Hematopoietic multipotent progenitor cell (in vitro differentiated cells): ENCODE results near the gene THOP1. TPM values are rescaled to one million over a fixed set of nuclear protein-coding genes. Genes with fewer than 3 reads are reported as not detected.

ENCODE experiments used
- DNase-seq, 3 donors: peaks; one replicate each; pipeline ENCODE4 v3.0.0-alpha.2; 2011 to 2015; ENCODE audit warnings: low read depth in 2 of 3, low spot score in 2 of 3
- total RNA-seq: library from RNA; depleted of rRNA; stranded (reverse); fragments of >200 nt; gene quantifications from one replicate; pipeline ENCODE4 v1.2.3, GENCODE V29; 2012

Gene THOP1
- total RNA-seq, 1 donor: 102 TPM

DNA sequence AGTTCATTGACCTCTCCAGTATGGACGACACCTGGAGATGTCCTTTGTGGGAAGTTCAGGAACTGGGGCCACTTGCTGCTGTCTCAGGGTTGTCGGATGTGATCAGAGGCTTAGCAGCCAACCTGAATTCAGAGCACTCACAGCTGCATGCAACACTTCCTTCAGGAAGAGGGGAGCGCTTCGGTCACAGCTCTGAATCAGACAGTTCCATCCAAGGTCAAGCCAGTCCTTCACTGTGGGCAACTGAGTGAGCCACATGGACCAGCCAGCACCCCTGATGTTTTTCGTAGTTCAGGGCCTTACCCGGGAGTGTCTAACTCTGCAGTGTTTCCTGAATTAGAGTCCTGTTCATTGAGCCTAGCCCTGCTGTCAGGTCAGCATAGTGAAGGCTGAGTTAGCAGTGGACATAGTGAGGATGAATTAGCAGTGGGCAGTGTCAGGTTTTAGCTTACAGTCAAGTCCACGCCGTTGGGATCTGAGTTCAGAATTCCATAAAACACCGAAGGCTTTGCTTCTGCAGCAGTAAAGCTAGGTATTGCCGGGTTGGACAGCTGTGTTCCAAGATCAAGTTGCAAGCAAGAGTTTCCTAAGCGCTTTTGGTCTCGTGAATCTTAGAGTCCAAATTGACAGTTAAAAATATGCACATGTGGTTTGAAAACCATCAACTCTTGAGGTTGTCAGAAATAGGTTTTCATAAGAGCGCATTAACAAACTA, 61.0 kb downstream of the THOP1 start:
- DNase-seq: no peak

DNA sequence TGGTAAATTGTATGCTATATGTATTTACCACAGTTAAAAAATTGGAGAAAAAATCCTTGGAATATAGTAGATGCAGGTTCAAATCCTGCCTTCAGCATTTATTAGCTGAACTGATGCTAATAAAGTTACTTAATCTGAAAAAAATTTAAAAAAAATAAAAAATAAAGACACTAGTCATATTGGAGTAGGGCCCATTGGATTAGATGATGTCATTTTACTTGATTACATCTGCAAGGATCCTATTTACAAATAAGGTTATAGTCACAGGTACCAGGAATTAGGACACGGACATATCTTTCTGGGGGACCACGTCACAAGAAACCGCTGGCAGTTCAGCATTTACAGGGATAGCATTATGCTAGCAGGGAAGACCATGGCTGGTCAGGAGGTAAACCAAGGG, 62.2 kb downstream of the THOP1 start:
- DNase-seq: no peak

DNA sequence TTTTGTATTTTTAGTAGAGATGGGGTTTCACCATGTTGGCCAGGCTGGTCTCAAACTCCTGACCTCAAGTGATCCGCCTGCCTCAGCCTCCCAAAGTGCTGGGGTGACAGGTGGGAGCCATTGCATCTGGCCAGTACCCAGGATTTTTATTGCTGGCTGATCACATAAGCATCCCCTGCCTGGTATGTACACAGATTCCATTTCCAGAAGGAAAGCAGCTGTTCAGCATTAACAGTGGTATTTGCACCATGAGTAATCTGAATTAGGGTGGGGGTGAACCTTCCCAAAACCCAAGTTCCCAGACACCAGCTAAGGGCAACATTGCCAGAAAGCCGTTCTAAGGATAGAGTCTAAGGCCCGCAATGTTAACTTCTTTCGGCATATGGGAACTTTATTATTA, 63.3 kb downstream of the THOP1 start:
- no peak for DNase-seq

DNA sequence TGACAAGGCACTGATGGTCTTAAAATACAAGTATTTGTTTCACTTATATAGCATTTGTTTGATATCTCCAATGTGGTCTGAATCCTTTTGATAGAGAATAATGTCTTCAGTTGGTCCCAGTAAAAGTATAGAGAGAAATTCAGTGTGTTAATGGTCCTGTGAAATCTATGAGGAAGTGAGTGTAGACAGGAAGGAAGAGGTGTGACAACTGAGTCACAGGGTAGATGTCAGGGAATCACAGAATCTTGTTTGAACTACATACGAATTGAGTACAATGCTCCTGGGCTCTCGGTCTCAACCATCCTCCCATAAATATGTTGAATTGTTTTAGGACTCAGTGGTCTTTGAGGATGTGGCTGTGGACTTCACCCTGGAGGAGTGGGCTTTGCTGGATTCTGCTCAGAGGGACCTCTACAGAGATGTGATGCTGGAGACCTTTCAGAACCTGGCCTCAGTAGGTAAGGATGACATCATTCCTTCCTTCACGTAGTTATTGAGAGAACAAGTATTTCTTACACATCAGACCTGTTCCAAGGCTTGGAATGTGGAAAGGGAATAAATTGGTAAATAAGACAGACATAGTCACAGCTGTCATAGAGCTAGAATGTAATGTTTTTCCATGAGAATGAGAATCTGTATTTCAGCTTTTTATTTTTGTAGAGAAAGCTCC, 65.1 kb downstream of the THOP1 start:
- DNase-seq: no peak

DNA sequence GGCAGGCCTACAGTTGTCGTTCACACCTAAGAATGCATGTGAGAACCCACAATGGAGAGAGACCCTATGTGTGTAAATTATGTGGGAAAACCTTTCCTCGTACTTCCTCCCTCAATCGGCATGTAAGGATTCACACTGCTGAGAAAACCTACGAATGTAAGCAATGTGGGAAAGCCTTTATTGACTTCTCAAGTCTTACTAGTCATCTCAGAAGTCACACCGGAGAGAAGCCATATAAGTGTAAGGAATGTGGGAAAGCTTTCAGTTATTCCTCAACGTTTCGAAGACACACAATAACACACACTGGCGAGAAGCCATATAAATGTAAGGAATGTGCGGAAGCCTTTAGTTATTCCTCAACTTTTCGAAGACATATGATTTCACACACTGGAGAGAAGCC, 67.3 kb downstream of the THOP1 start:
- DNase-seq: peak in 1 of 3 donors; percentile 47

DNA sequence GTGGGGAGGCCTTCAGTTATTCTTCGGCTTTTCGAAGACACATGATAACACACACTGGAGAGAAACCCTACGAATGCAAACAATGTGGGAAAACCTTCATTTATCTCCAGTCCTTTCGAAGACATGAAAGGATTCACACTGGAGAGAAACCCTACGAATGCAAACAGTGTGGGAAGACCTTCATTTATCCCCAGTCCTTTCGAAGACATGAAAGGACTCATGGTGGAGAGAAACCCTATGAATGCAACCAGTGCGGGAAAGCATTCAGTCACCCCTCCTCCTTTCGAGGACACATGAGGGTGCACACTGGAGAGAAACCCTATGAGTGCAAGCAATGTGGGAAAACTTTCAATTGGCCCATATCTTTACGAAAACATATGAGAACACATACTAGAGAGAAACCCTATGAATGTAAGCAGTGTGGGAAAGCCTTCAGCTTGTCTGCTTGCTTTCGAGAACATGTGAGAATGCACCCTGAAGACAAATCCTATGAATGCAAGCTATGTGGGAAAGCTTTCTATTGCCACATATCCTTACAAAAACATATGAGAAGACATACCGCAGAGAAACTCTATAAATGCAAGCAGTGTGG, 67.8 kb downstream of the THOP1 start:
- DNase-seq: peak in 1 of 3 donors; percentile 48

DNA sequence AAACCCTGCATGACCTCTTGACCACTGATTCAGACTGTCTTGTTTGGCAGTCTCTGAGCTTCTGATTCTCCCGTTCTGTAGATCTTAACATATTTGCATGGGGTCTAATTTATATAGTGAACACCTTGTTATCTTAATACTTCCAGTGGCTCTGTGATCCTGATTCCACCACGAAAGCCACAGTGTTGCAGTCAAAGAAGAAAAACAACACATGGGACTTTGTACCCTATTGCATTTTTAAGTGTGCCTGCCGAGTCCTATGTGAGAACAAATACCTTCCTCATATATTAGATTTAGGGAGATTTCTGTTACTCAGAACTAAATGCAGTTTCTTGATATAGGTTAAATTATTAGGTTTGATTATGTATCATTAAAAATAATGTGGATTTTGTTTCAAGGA, 69.5 kb downstream of the THOP1 start:
- no peak for DNase-seq

DNA sequence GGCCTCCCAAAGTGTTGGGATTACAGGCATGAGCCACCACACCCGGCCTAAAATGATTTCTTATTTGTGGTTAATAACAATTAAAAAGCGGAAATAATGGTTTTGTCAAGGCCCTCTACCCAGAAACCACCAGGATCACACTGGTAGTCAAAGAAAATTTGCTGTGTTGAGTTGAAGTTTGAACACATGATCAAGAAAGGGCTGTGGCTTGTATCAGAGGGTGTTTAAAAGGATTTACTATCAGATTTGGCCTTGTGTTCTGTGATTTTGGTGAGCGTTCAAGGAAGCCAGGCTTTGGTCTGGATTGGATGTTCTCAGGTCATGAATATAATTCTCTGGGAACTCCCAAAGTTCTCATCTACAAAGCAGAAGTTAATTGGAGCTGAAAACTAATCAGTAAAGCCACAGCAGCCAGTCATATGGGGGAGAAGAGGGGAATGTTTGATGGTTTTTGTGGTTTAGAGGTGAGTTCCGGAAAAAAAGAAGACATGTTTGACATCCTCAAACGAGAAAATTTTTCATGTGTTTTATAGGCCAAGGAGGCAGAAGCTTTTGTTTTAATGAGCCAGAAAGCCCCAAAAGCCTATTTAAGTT, 71.3 kb downstream of the THOP1 start:
- peak in 1 of 3 donors; percentile 34 for DNase-seq

DNA sequence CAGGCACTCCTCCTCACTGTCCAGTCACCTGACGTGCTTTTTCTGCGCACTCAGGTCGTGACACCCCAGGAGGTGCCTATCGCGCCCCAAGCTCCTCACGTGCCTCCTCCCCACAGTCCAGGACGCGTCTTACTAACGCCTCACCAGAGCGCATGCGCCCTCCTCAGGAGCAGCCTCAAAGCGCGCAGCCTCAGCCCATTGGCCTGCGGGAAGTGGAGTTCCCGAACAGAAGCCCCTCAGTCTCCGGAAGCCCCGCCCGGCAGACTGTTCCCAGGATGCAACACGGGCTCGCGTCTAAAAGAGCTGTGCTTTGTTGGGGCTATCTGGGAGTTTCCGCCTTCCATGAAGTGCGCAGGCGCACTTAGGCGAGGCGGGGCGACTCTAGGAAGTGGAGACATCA, 73.6 kb downstream of the THOP1 start:
- DNase-seq: no peak

DNA sequence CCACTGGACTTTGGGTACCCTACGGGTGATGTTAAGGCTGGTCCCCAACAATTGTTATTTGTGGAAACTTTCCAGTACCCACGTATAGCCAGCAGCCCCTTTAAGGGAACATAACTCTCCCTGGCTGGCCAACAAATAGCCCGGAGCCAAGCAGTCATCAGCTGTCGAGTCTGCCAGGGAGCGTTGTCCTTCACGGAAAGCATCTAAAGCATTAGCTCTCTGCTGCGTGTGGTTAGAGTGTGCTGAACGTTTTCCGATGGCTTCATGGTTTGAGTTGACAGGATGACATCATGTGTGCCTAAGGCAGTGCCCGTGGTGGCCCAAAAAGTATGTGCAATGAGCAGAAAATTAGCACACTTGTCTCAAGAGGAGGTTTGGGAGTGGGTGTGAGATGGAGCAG, 78.5 kb downstream of the THOP1 start:
- no peak for DNase-seq

Other genes starting within 250 kb of the THOP1 start
- gene GNG7, start 82.8 kb upstream of the THOP1 start, total RNA-seq: 5.1 TPM
- gene DIRAS1, start 64.1 kb upstream of the THOP1 start, total RNA-seq: 7.3 TPM
- gene SLC39A3, start 45.5 kb upstream of the THOP1 start, total RNA-seq: 228 TPM
- gene SGTA, start 2.2 kb upstream of the THOP1 start, total RNA-seq: 50.6 TPM
- 4.8 TPM for gene ZNF554, start 34.4 kb downstream of the THOP1 start, total RNA-seq
- gene ZNF555, start 56.0 kb downstream of the THOP1 start, total RNA-seq: 5.9 TPM
- gene ZNF556, start 81.8 kb downstream of the THOP1 start, total RNA-seq: not detected
- gene ZNF57, start 115.4 kb downstream of the THOP1 start, total RNA-seq: 3.5 TPM
- gene ZNF77, start 159.5 kb downstream of the THOP1 start, total RNA-seq: 3.8 TPM
- gene TLE6, start 192.1 kb downstream of the THOP1 start, total RNA-seq: 0.27 TPM
- gene TLE2, start 243.8 kb downstream of the THOP1 start, total RNA-seq: 0.27 TPM